DMS79 treated with DMSO at 0.1 percent for 48 hours (cell line): Measurements from ENCODE around the gene GALNTL6.

ENCODE experiments used
- DNase-seq: peaks from one replicate; lab custom pipeline; 2025; lab: John Stamatoyannopoulos, UW

The GALNTL6 gene

GRCh38 chr4:172986114-172986513 lies 1172.9 kb downstream of the GALNTL6 start:
- DNase-seq: no peak

- DNase-seq: no peak
Measured at GRCh38 chr4:172989984-172990820, 1177.0 kb downstream of the GALNTL6 start.

GRCh38 chr4:172992648-172993378 lies 1179.6 kb downstream of the GALNTL6 start:
- DNase-seq: no peak

GRCh38 chr4:172995161-172995560 lies 1182.0 kb downstream of the GALNTL6 start:
- no peak for DNase-seq

DNA sequence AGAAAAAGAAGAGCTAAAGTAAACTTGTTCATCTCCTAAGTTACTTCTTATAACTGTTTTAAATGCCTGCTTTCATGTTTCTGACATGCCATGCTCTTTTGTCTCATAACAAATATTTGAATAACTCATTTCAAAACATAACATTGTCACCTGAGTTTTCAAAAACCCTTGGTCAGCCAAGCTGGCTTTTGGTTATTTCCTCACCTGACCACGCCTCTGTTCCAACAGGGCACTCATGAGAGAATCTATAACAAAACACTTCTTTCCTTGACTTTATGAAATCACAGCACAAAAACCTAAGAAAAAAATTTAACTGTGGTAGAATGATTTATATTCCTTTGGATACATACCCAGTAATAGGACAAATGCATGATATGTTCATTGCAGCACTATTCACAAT lies 1182.5 kb downstream of the GALNTL6 start:
- no peak for DNase-seq

DNA sequence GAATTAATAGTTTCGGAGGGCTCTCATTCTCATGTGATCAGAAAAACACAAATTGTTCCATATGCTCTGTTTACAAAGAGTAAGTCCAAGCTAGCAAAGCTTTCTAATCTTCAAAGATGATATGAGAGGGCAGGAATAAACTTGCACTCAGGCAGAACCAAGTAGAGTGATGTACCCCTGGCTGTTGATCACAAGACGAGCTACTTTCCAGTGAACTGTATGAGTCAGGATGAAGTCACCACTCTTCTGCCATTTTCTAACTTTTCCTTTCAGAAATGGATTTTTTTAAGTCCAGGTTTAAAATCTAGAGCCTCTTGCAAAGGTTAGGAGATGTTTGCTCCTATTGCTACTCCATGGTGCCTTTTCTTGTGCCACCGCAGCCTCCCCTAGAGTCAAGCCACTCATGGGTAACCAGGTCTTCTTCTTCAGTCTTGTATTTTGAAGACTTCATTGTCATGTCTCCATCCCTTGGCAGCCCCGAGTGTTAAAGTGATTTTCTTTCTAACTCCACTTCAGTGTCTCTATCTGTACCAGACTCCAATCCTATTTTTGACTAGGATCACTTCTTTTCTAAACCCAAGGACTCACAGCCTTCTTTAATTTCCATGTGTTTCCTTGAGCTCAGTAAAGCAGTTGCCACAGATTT lies 1183.5 kb downstream of the GALNTL6 start:
- no peak for DNase-seq

GRCh38 chr4:172997217-172997609 lies 1184.0 kb downstream of the GALNTL6 start:
- DNase-seq: no peak

DNA sequence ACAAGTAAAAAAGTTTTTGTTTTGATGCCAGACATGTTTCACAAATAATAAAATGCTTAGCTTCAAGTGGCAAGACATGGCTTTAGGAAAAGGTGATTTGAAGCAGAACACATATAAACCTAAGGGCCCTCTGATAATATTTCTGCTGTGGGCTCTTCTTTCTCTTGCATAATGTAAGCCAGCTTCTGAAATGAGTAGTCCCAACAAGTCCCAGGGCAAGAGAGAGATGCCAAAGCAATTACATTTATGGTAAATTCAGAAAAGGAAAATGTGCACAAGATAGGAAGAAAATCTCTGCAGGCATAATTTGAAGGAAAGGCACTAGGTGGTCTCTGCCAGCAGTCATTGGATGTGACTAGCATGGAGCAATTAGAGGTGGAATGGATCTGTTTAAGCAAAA lies 1184.7 kb downstream of the GALNTL6 start:
- no peak for DNase-seq

DNA sequence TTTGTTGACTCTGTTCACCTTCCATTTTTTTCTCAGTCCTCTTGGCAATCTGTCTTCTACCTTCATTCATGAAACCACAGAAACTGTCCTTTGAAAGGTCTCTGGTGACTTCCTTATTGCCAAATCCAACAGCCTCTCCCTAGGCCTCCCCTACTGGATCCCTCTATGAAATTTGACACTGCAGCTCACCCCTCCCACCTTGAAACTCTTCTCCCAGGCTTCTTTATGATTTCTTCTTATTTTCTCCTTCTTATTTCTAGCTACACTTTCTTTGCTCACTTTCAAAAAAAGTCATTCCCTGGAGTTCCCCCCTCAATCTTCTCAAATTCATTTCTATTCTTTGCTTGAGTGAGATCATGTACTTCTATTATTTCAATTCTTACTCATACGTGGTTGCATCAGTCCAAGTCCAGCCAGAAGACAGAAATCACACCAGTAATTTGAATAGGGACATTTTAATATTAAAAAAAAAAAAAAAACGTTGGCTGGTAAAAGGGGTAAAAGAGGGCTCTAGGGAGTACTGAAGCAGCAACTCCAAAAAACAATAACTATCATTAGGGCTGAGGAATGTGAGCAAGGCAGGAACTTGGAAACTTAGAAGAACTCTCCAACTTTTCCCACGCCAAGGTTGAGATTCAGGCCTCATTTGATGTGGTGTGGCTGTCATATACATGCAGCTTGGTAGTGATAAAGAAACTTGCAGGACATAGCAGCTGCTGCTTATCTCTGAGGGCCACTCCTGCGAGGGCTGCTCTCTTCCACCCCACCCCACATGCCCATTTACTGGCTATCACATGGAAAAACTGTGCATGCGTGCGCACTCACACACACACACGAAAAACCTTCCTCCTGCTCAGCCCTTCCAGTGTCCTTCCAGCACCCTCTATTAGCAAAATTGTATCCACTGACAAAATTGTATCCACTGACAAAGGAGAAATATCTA lies 1185.6 kb downstream of the GALNTL6 start:
- DNase-seq: peak; percentile 18

DNA sequence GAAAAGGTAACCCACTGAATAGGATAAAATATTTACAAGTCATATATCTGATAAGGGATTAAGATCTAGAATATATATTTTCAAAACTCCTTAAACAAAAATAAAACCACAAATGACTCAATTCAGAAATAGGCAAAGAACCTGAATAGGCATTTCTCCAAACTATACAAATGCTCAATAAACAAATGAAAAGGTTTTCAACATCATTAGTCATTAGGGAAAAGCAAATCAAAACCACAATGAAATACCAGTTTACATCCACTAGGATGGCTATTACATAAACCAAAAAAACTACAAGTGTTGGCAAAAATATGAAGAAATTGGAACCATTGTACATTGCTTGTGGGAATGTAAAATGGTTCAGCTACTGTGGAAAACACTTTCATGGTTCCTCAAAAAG lies 1188.4 kb downstream of the GALNTL6 start:
- peak; percentile 37 for DNase-seq

DNA sequence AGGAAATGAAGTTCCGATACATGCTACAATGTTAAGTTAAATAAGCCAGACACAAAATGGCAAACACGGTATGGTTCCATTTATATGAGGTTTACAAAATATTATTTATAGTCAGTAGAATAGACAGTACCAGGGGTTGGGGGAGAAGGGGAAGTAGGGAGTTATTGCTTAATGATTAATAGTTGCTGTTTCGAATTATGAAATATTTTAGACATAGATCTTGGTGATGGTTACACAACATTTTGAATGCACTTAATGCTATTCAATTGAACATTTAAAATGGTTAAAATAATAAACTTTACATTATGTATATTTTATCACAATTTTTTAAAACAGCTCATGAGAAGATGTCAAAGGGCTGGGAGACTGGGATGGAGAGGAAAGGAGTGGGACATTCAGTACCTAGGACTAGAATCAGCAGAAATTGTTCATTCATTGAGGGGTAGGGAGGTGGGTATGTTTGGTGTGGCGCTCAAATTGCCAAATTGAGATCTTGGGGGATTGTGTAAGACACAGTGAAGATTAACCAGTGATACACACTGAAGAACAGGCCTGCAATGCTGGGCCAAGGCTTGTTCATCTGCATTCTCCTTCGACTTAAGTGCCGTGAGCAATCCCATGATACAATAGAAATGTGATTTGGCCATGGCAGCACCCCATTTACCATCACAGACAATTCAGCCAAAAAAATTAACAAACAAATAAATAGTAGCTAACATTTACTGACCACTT lies 1189.8 kb downstream of the GALNTL6 start:
- no peak for DNase-seq

GRCh38 chr4:173005912-173006633 lies 1192.9 kb downstream of the GALNTL6 start:
- DNase-seq: peak; percentile 94

DNA sequence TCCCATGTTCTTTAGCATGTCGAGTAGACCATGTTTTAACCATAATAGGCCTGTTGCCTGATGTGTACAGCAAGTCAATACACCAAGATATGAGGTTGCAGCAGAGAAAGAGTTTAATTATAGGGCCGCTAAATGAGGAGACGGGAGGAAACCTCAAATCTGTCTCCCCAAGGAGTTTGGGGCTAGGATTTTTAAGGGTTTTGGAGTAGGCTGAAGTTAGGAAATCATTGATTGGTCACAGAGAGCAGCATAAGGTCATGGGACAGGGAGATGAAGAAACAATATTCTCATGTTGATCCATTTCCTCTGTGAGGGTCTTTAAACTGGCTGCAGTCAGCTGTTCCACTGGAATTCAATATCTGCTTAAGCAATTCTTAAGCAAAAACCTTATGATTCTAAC lies 1195.2 kb downstream of the GALNTL6 start:
- no peak for DNase-seq

GRCh38 chr4:173009129-173009823 lies 1196.1 kb downstream of the GALNTL6 start:
- DNase-seq: no peak

DNA sequence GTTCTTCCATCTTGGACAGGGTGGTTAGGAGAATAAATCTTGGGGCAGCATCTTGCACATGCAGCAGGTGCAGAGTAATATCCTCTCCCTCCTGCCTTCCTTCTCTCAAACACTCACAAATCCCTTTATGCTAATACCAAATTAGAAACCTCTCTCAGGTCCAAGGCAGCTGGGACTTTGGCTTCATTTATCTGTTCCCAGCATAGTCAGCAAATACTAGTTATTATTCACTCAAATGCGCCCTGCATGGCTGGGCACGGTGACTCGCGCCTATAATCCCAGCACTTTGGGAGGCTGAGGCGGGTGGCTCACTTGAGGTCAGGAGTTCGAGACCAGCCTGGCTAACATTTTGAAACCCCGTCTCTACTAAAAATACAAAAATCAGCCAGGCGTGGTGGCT lies 1199.4 kb downstream of the GALNTL6 start:
- DNase-seq: no peak

DNA sequence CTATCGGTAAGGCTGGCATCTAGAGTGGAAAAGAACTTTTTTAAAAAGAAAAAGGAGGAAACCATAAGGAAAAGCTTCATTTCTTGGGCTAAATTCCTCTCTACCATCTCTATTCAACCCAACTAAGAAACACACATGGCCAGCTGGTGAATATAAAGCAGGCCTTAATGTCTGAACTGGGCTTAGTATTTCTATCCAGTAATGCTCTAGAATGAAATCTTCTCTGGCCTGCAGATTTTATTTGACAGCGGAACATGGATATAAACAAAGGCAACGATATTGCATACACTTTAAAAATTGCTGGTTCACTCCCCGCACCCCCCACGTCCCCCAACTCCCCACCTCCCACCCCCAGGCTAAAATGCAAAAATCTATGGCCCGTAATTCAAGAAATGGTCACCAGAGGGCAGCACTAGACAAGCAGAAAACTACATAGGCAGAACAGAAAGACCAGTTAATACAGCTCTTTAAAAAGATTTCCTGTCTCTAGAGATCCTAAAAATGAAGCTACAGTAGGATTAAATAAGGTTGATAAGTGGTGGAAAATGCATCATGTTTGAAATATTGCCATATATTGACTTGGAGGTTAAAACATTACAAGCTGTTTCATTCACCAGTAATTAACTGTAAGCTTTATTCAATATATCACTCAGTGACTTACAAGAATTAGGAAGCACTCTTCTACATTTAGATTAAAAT lies 1200.2 kb downstream of the GALNTL6 start:
- DNase-seq: peak; percentile 25

DNA sequence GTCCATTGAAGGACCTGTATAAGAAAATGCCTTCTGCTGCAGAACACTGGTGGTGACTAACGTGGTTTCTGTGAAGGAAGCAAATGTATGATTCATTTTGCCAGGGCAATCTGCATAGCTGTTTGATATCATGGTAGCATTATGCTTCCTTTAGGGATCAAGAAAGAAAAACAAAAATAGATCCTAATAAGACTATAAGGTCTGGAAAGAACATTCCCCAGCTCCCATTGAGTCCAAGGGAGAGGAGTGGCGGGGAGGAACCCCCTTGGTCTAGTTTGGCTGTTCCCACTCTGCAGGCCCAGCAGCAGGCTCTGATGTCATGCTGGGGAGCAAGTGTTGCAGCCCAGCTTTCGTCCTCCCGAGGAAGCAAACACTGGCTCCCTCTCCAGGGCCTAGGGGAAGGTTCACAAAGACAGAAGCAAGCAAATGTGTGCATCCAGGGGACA lies 1200.9 kb downstream of the GALNTL6 start:
- DNase-seq: no peak

DNA sequence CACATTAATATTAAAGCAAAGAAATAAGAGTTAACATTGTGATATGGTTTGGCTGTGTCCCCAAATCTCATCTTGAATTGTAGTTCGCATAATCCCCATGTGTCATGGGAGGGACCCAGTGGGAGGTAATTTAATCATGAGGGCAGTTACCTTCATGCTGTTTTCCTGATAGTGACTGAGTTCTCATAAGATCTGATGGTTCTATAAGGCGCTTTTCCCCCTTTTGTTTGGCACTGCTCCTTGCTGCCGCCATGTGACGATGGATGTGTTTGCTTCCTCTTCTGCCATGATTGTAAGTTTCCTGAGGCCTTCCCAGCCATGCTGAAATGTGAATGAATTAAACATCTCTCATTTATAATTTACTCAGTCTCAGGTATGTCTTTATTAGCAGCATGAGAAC lies 1201.6 kb downstream of the GALNTL6 start:
- no peak for DNase-seq

GRCh38 chr4:173017802-173018201 lies 1204.6 kb downstream of the GALNTL6 start:
- DNase-seq: no peak
